GM18519 (cell line): ENCODE results near the gene MZT1.

Source experiments
- ATAC-seq: cut with Tn5 transposase; IDR thresholded peaks from one replicate; pipeline ENCODE4 v1.9.1; 2021; ENCODE audit warnings: mild to moderate bottlenecking, moderate library complexity; ENCODE audit not compliant: unreplicated experiment, low FRiP score

Gene MZT1

DNA sequence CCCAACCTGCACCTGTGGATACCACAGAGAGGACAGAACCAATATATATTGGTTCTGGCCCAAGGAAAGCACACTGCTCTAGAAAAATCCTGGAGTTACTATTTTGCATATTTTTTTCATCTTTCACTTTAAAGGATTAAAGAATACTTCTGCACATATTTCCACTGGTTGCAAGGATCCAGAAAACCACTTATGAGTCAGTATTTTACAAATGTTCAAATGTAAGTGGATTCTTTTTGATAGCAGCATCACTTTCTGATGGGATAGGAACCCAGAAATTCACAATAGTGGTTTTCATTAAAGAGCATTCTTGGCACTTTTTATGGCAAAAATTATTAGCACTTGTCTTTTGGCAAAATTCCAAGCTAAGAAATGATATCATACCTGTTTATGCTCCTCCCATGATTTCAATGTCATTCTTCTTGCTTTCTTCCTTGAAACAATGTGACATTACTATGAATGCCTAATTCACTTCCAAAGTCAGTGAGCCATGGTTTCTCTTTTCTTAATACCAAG lies 38.2 kb downstream of the MZT1 start:
- no peak for ATAC-seq

DNA sequence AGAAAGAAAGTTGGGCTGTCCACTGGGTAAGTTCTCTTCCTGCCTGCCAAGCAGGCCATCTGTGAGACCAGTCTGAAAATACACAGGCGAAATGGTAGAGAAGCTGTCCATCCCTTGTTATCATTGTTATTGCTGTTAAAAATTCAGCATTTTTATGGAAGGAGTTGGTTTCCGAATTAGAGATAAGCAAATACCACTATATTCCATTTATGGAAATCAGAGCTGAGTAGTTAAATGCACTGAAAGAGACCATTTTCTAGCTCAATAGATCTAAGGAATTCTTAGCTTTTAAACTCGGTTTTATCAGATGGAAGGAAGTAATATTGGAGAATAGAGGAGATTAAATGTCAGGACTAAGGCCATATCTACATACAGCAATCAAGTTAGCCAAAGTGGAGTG lies 40.7 kb downstream of the MZT1 start:
- no peak for ATAC-seq

DNA sequence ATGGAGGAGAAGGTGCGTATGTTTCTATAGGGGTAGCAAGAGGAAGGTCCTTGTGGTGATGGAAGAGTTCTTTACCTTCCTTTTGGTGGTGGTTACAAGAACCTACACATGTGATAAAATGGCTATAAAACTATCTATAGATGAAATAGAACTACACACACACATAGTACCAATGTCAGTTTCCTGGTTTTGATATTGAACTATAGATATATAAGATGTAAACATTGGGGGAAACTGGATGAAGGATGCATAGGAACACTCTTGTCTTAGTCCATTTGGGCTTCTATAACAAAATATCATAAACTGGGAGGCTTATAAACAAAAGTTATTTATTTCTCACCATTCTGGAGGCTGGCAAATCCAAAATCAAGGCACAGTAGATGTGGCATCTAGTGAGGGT lies 47.1 kb downstream of the MZT1 start:
- no peak for ATAC-seq

DNA sequence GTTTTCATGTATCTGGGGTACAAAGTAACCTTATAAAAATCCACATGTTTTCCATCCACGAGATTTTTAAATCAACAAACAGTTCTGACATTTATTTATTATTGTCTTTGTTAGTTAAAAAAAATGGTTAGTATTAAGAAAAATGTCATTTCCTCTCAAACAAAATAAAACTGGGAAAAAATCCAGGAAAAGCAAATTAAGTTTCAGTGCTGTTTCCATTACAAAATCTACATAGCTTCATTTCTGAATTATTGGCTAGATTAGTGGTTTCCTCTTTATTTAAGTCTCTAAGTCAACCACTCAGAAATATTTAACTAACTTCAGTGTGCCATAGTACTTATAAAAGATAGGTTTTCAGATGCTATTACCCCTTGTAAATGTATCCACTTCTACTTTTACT lies 49.1 kb downstream of the MZT1 start:
- no peak for ATAC-seq

DNA sequence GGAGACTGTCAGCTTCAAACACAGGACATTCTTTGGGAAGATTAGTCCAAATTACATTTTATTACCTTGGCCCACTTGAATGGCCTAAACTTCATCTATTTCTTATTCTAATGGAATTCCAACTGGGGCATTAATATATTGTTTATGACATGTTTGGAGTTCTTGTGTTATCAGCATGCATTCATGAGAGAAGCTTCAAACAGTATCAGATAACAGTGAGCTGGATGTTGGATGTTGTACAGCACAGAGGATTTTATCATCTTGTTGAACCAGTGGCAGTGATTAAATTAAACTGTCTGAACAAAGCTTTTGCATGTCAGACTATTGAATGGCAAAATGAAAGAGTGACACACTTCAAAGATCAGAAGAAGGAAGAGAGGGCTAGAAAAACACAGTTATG lies 50.0 kb downstream of the MZT1 start:
- ATAC-seq, result no peak

DNA sequence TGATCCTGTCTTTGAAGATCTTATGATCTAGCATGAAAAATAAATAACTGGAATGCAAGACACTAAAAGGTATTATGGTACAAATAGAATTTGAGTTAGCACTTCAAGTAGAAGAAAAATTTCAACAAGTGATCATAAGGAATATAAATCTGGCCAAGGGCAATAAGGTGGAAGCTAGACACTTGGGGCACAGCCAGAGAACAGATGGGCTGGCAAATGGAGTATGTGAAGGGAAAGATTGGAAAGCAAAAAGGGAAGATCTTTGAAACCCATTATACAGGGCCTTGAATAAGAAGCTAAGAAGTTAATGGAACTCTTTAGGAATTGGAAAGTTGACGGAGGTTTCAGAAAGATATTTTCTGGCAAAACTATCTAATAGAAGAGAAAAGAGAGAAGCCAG lies 61.0 kb downstream of the MZT1 start:
- no peak for ATAC-seq

DNA sequence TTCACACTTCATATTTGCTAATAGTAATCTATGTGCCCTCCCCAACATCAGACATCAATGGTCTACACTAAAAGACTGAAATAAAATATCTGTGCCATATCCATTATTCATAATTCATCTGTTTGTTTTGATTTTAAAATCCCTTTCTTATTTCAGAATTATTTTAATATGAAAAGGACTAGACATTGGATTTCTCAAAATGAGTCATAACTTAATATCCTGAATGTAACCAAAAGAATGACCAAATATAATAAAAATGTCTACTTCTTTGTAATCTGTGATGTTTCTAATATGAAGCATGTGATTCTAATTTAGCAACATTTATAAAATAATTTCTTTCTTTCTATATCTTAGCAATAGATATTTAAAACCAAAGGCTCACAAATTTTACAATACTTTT lies 64.9 kb downstream of the MZT1 start:
- ATAC-seq, result no peak
